Left lobe of liver (tissue), 2 donors: Measurements from ENCODE around the gene IFNB1. TPM values are rescaled to one million over a fixed set of nuclear protein-coding genes. Genes with fewer than 3 reads are reported as not detected.
A peak's percentile ranks its signal among the peaks of the same experiment; 100 is the strongest.

Experiments used
- ATAC-seq: fragments of 200-7000 bp; cut with Tn5 transposase; one replicate; pipeline ENCODE4 v1.9.1; 2020; ENCODE audit warnings: mild to moderate bottlenecking, moderate library complexity
- DNase-seq: peaks from one replicate; pipeline ENCODE4 v3.0.0-alpha.2; 2020; ENCODE audit warnings: low spot score
- total RNA-seq: library from RNA; stranded (reverse); gene quantifications from one replicate; pipeline ENCODE4 v1.2.1, GENCODE V29; 2021
- donor health status: DM: no; HTN: no; CAD: no; lungs with moderate emphysema.
- donor health status: DM: no; HTN: yes; CAD: no.

IFNB1 gene
- total RNA-seq, 1 donor from 2014 or later, result not detected

DNA sequence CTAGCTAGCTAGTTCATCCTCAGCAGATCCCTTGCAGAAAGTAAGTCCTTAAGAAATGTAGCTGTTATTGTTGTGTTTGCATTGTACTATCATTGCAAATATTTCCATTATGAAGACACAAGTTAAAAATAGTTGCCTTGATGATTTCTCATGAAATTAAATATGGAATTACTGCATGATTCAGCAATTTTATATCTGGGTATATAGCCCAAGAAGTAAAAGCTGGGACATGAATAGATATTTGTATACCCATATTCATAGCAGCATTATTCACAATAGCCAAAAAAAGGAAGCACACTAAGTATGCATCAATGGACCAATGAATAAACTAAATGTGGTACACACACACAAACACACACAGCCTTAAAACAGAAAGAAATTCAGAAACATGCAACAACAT, 6.8 kb downstream of the IFNB1 start:
- ATAC-seq, result no peak
- DNase-seq, result no peak

DNA sequence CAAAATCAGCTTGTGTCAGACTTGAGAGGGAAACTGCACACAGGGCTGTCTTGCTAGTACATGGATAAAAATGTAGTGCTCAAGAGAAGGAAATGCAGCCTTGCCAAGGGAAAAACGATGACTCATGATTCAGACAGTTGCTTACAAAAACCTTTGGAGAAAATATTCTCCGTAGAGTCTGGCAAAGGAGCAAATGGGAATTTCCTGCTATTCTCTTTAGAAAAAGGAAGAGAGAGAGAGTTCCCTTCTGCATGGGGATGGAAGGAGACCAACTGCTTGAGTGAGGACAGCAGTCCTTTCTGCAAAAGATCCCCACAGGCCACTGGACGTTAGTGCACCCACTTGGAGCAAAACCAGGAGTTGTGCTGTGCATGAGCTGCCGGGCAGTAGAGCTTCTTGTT, 7.6 kb downstream of the IFNB1 start:
- ATAC-seq, result peak; percentile 72
- no peak for DNase-seq

DNA sequence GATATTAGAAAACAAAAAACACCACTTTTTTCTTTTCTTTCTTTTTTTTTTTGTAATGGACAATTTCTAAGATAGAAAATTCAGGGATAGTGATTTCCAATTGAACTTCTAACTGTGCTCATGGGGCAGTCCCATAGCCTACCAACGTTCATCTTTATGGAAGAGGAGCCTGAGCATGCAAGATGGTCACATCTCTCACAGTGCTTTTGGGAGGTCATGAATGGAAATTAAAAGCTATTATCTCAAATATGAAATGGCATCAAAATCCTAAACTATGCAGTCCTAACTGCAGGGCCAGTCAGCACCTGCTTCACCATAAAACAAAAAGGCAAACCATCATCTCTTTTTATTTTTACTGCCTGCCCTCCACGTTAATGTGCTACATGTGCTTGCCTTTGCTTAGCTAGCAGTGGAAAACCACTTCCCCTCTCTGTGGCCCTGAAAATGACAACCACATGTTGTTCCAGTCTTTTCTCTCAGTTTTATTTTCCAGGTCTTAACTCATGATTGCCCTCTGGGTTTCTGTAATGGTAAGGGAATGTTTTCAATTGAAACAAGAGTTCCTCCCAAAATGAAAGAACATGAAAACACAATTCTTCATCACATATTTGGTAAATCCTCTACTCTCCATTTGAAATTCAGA, 16.7 kb downstream of the IFNB1 start:
- ATAC-seq (no peak), DNase-seq (no peak)

DNA sequence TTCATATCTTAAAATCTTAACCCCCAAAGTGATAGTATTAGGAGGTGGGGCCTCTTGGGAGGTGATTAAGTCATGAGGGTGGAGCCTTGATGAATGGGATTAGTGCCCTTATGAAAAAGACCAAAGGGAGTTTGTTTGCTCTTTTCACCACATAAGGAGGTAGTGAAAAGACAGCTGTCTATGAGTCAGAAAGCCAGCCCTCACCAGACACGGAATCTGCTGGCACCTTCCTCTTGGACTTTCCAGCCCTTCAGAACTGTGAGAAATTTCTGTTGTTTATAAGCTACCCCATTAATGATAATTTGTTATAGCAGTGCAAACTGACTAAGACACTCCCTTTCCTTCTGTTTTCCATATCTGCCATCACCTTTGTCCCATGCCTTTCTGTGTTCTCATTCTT, 20.8 kb downstream of the IFNB1 start:
- ATAC-seq (no peak), DNase-seq (no peak)

DNA sequence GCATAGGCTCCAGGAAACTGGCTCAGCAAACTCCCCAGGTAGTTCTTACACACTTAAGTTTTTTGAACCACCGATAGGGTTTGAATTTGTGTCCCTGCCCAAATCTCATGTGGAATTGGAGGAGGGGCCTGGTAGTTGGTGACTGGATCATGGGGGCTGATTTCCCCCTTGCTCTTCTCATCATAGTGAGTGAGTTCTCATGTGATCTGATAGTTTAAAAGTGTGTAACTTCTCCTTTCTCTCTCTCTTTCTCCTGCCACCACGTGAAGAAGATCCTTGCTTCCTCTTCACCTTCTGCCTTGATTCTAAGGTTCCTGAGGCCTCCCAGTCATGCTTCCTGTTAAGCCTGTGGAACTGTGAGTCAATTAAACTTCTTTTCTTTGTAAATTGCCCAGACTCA, 23.9 kb downstream of the IFNB1 start:
- ATAC-seq, result no peak

DNA sequence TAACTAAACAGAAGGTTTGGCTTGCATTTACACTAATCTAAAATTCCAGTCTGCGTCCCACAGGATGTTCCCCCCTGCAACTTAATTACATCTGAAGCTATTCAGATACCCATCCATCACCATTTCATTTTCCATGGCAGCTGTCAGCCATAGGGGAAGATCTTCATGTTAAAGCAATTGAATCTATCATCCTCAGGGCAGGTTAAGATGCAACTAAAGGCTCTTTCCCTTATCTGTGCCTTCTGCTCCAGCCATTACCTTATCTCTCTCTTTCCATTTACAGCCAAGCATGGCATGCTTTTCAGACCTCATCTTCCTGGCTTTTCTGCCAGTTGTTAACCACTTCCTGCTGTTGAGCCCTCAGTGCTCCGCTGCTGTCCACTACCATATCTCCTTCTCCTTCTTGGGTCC, 30.5 kb downstream of the IFNB1 start:
- ATAC-seq (no peak), DNase-seq (no peak)

More for the DNA sequence above, 23.9 kb downstream of the IFNB1 start:
- no peak for DNase-seq

DNA sequence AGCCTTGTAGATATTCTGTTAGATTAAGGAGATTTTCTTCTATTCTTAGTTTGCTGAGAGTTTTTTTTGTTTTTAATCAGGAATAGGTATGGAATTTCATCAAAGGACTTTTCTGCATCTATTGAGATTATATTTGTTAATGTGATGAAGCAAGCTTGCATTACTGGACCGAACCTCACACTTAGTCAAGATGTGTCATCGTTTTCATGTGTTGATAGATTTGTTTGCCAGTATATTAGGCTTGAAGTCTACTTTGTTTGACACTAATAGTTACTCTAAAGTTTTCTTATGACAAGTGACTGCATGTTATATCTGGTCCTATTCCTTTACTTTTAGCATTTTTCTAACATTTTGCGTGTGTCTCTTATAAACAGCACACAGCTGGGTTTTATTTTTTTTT, 33.9 kb downstream of the IFNB1 start:
- no peak for DNase-seq
- no peak for ATAC-seq

DNA sequence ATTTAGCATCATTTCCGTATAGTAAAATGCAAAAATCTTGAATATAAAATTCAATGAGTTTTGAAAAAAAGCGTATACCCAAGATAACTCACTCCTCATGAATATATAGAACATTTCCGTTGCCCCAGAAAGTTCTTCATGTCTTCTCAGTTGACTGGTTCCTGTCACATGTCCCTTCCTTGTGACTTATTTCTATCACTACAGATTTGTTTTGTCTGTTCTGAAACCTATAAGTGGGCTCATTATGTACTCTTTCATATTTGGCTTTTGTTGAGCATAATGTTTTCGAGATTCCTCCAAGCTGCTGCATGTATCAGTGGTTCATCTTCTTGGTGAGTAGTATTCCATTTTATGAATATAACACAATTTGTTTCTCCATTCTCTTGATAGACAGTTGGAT, 35.3 kb downstream of the IFNB1 start:
- ATAC-seq (no peak), DNase-seq (no peak)

DNA sequence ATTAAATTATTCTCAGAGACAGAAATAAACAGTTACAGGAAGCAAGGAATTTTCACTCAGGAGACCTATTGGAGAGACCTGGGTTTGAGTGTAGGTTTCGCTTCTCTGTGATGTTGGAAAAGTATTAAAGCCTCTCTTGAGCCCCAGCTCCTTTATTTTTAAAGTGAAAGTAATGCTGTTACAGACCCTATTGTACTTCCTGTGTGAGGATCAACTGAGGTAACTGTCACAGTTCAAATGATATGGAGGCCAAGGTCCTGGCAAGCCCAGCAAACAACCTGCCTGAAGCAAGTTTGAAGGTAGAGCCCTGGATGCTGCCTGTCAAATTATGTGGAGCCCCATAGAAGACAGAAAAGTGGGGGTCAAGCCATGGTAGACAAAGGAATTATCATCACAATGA, 38.4 kb downstream of the IFNB1 start:
- DNase-seq (no peak), ATAC-seq (no peak)

DNA sequence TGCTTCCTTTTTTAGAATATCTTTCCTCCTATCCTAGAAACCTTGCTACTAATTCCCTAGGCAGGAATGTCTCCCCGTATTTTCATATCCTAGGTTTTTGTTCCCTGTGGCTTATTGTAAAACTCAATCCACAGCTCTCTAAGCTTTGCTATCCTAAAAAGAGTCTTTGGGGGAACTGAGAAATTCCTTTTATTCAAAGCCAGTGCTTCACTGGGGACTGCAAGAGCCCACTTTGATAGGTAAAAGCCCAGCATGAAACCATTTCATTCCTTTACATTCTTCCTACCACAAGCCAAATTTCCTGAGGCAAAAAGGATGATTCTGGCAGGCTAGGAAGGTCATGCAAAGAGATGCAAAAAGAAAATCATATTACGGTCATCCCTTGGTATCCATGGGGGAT, 40.5 kb downstream of the IFNB1 start:
- DNase-seq (no peak), ATAC-seq (no peak)

DNA sequence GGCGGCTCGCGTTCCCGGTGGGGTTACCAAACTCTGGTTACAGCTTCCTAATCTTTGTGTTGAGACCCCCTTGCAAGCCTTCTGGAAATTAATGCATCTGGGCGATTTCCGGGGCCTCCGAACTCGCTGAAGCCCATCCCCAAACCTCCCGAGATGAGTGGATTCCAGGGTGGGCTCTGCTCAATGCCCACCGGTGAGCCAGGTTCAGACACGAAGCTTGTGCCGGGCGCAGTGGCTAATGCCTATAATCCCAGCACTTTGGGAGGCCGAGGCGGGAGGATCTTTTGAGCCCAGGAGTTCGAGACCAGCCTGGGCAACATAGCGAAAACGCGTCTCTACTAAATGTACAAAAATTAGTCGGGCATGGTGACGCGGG, 45.9 kb downstream of the IFNB1 start:
- ATAC-seq (no peak), DNase-seq (no peak)

DNA sequence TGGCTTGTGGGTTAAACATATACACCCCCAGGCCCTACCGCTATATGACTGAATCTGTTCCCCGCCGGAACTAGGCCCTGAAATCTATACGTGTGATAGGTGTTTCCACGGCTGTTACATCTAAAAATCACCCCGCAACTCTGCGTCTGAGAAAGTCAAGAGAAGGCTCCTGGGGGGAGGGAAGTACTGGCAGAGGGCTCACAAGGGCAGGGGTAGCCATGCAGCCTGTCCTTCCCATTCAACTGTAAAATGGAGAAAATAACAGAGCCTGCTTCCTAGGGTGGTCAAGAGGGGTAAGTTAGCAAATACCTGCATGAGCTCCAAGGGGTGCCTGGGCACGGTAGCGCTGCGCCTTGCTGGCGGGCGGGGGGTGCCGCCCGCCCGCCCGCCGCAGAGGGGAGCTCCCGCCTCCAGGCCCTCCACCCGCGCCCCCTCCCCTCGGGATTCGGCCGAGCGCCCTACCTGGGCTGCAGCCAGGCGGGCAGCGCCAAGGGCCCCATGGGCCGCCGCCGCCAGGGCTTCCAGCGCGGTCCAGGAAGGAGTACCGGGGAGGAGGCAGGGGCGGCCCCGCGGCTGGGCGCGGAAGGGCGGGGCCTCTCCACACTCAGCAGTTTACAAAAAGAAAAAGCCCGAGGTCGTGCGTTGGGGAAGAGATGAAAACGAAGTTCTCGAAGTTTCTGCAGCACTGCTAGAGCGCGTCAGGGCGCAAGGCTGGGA, 46.5 kb downstream of the IFNB1 start, which contains the start of gene HACD4:
HACD4 (minus strand) TSS at position 550 of the 717 bp plus-strand sequence; CDS start at position 500, 50 bp downstream.
- ATAC-seq (peak; percentile 73), DNase-seq (peak; percentile 51)

DNA sequence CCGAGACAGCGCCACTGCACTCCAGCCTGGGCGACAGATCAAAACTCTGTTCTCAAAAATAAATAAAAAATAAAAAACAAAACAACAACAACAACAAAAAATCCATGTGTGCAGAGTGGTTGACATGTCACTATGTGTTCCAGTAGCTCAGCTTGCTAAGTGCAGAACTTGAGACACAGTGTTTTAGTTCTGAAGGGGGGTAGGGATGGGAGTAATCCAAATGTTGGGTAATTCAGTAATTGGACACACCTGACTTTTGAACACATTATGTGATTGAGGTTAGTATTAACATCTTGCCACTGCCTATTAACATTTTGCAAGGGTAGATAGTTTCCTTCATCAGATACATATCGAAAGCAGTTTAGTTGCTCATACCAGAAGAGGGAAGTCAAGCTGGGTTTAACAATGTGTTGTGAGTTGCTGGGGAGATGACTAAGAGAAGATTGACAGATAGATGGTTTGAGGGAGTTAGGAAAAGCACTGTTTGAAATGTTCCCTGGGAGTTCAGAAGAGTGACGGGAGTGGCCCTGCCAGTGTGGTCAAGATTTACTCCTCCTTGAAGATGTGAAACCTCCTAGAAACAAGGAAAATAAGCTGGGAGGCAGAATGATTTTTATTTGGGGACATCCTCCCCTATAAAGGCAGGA, 47.2 kb downstream of the IFNB1 start:
- ATAC-seq (no peak), DNase-seq (no peak)

DNA sequence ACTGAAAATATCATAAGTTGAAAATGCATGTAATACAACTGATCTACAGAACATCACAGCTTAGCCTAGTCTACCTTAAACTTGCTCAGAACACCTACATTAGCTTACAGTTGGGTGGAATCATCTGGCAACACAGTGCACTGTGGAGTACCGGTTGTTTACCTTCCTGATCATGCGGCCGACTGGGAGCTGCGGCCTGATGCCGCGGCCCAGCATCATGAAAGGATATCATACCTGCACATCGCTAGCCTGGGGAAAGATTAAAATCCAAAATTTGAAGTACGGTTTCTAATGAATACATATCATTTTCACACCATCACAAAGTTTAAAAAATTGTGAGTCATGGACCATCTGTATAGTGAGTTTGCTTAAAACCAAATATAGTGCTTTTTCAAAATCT, 48.1 kb downstream of the IFNB1 start:
- DNase-seq (no peak), ATAC-seq (no peak)

DNA sequence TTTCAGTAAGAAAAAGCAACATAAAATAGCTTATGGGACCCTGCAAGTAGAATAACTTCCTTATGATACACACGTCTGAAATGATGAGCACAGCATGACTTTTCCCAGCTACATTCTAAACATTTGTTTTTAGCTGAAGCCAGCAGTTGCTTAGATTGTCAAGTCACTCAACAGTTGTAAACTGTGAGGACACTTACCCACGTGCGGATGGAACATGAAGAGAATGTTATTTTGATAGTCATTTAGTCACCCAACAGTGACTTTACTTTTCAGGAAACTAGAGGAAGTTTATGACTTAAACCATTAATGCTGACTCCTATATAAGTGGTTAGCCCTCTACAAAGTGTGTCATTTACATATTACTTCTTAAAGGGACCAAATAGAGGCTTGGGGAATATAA, 49.3 kb downstream of the IFNB1 start:
- ATAC-seq, result no peak
- no peak for DNase-seq

DNA sequence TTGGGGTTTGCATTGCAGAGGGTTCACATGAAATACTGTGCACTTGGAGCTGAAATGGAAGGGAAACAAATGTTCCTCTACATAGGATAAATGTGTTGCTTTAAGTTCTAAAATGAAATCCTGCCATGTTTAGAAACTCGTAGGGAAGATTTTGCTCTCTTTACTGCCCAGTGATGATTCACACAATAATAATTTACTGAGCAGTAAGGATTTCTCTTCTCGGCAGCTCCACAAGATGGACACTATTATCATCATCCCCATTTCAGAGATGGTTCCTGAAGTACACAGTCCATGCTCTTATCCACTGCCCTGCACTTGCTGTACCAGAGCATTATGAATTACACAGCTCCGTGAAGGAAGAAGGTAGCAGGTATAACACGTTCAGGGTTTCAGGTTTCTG, 50.4 kb downstream of the IFNB1 start:
- no peak for DNase-seq
- ATAC-seq, result no peak

Other genes starting within 250 kb of the IFNB1 start
- gene HACD4, start 46.3 kb downstream of the IFNB1 start, total RNA-seq, result 0.13 TPM
- not detected for gene IFNW1, start 63.9 kb upstream of the IFNB1 start, total RNA-seq
- not detected for gene IFNA21, start 88.7 kb upstream of the IFNB1 start, total RNA-seq
- not detected for gene IFNA4, start 109.6 kb upstream of the IFNB1 start, total RNA-seq
- not detected for gene IFNA7, start 124.3 kb upstream of the IFNB1 start, total RNA-seq
- not detected for gene IFNA10, start 129.2 kb upstream of the IFNB1 start, total RNA-seq
- gene IFNA16, start 139.4 kb upstream of the IFNB1 start, total RNA-seq, result not detected
- gene IFNA17, start 150.3 kb upstream of the IFNB1 start, total RNA-seq, result not detected
- gene IFNA14, start 162.1 kb upstream of the IFNB1 start, total RNA-seq, result not detected
- not detected for gene IFNA5, start 227.4 kb upstream of the IFNB1 start, total RNA-seq